Parathyroid adenoma (tissue), 2 donors: ENCODE measurements around the gene UBN1.

Source experiments
- H2AFZ ChIP-seq: fragments of 300-600 bp; sonication (generic); one replicate; pipeline ENCODE4 v1.7.0; 2017; ENCODE audit warnings: antibody characterized with exemption, mild to moderate bottlenecking
- H3K27ac ChIP-seq: fragments of 300-600 bp; sonication (generic); one replicate; pipeline ENCODE4 v1.7.0; 2017
- H3K27me3 ChIP-seq: fragments of 300-600 bp; sonication (generic); one replicate; pipeline ENCODE4 v1.7.0; 2017; ENCODE audit warnings: low read length; ENCODE audit not compliant: control insufficient read depth, insufficient read depth
- H3K36me3 ChIP-seq: fragments of 300-600 bp; sonication (generic); one replicate; pipeline ENCODE4 v1.7.0; 2017; ENCODE audit warnings: low read length; ENCODE audit not compliant: control insufficient read depth, insufficient read depth
- H3K4me1 ChIP-seq: fragments of 300-600 bp; sonication (generic); one replicate; pipeline ENCODE4 v1.7.0; 2017; ENCODE audit warnings: control low read depth
- H3K4me2 ChIP-seq: fragments of 300-600 bp; sonication (generic); one replicate; pipeline ENCODE4 v1.7.0; 2017; ENCODE audit warnings: low read length
- H3K4me3 ChIP-seq: fragments of 300-600 bp; sonication (generic); one replicate; pipeline ENCODE4 v1.7.0; 2017; ENCODE audit warnings: low read depth, low read length
- H3K79me2 ChIP-seq: fragments of 300-600 bp; sonication (generic); one replicate; pipeline ENCODE4 v1.7.0; 2017; ENCODE audit warnings: control low read depth
- H3K9ac ChIP-seq: fragments of 300-600 bp; sonication (generic); one replicate; pipeline ENCODE4 v1.7.0; 2017; ENCODE audit warnings: mild to moderate bottlenecking
- H3K9me3 ChIP-seq: fragments of 300-600 bp; sonication (generic); one replicate; pipeline ENCODE4 v1.7.0; 2017; ENCODE audit warnings: low read length; ENCODE audit not compliant: control insufficient read depth
- CTCF ChIP-seq: fragments of 300-600 bp; sonication (generic); IDR thresholded peaks from one replicate; pipeline ENCODE4 v1.7.0; 2017; ENCODE audit warnings: antibody characterized with exemption, mild to moderate bottlenecking
- donor health status: primary hyperparathyroidism.

The UBN1 gene

GRCh38 chr16:4846901-4847773 is at the start of gene UBN1, which contains the start of gene GLYR1:
TSS of gene UBN1 (plus strand) at chr16:4847481. CDS start at chr16:4852918, 5,437 bp downstream.
TSS of gene GLYR1 (minus strand) at chr16:4847288. CDS start at chr16:4847265, 23 bp downstream.
- Histone ChIP-seq H3K9ac (peak within 1 kb of the TSS; percentile 74), H3K4me2 (peak within 1 kb of the TSS; percentile 89), H3K4me1 (peaks cover 17% of the 10 kb centered on the region), H3K9me3 (no peaks in the 10 kb centered on the region), H3K27me3 (no peaks in the 10 kb centered on the region), H3K27ac (peak within 1 kb of the TSS; percentile 90), H3K4me3 (peak within 1 kb of the TSS; percentile 81), H3K36me3 (no peaks in the 10 kb centered on the region), H2AFZ (peak within 1 kb of the TSS; percentile 96), H3K79me2 (peaks cover 50% of the 10 kb centered on the region)
- TF ChIP-seq CTCF, result no peak

GRCh38 chr16:4797805-4798252 is 49.5 kb upstream of the UBN1 start:
- no peak for TF ChIP-seq CTCF
- no peak overlapping the region for H3K9ac ChIP-seq
- no peak overlapping the region for H2AFZ ChIP-seq
- no peak overlapping the region for H3K4me2 ChIP-seq
- no peaks in the 10 kb centered on the region for H3K79me2 ChIP-seq
- no peaks in the 10 kb centered on the region for H3K27me3 ChIP-seq
- peaks cover 6% of the 10 kb centered on the region for H3K4me1 ChIP-seq
- H3K4me3 ChIP-seq, result no peak overlapping the region
- no peaks in the 10 kb centered on the region for H3K9me3 ChIP-seq
- no peak overlapping the region for H3K27ac ChIP-seq
- H3K36me3 ChIP-seq, result no peaks in the 10 kb centered on the region

GRCh38 chr16:4798456-4798855 is 48.8 kb upstream of the UBN1 start:
- Histone ChIP-seq H3K9me3 (no peaks in the 10 kb centered on the region), H3K4me2 (no peak overlapping the region), H3K9ac (no peak overlapping the region), H3K27me3 (no peaks in the 10 kb centered on the region), H3K4me3 (no peak overlapping the region), H2AFZ (no peak overlapping the region), H3K36me3 (no peaks in the 10 kb centered on the region), H3K27ac (no peak overlapping the region), H3K79me2 (no peaks in the 10 kb centered on the region), H3K4me1 (peaks cover 10% of the 10 kb centered on the region)
- TF ChIP-seq CTCF, result no peak

- no peak overlapping the region for H2AFZ ChIP-seq
- H3K4me3 ChIP-seq, result no peak overlapping the region
- H3K9me3 ChIP-seq, result no peaks in the 10 kb centered on the region
- TF ChIP-seq CTCF, result no peak
- no peaks in the 10 kb centered on the region for H3K79me2 ChIP-seq
- H3K9ac ChIP-seq, result no peak overlapping the region
- H3K4me2 ChIP-seq, result no peak overlapping the region
- H3K27me3 ChIP-seq, result no peaks in the 10 kb centered on the region
- H3K4me1 ChIP-seq, result peaks cover 10% of the 10 kb centered on the region
- H3K36me3 ChIP-seq, result no peaks in the 10 kb centered on the region
- H3K27ac ChIP-seq, result no peak overlapping the region
Measured at GRCh38 chr16:4799171-4799855, 48.0 kb upstream of the UBN1 start.
